Measurements from ENCODE around the gene NUDC. TPM values are rescaled to one million over a fixed set of nuclear protein-coding genes. Genes with fewer than 3 reads are reported as not detected.
A peak's percentile ranks its signal among the peaks of the same experiment; 100 is the strongest.

Gene NUDC
- total and polyA plus RNA-seq, 2 of the 13 experiments (the other 11 are each of a cell fraction or from before 2014, with no cell fraction given): 34.7 to 104 TPM

GRCh38 chr1:26913754-26914619 is 7.6 kb upstream of the NUDC start, which contains the start of gene NR0B2 (continued):
- TF ChIP-seq ZSCAN5A (CRISPR knock-in tag; IDR thresholded peaks at IDR 0.05; ENCODE audit: borderline replicate concordance) (no peak; the same call in 1 of the 2 replicates), ZNF776 (CRISPR knock-in tag; IDR thresholded peaks at IDR 0.05) (peak; percentile 86; the same call in 1 of the 2 replicates), CBX5 (CRISPR knock-in tag; IDR thresholded peaks at IDR 0.05; ENCODE audit: borderline replicate concordance) (peak; percentile 97), FOXK2 (IDR thresholded peaks at IDR 0.05) (peak; percentile 98), SMAD1 (CRISPR knock-in tag; IDR thresholded peaks at IDR 0.05; ENCODE audit: borderline replicate concordance, low read depth) (0 out of 2 replicates have a peak, but pooled peaks have one; percentile 15), ZBTB39 (CRISPR knock-in tag; IDR thresholded peaks at IDR 0.05) (peak; percentile 83), BRD4 (CRISPR knock-in tag; IDR thresholded peaks at IDR 0.05) (peak; percentile 79; the same call in 1 of the 2 replicates), ZBTB2 (CRISPR knock-in tag; IDR thresholded peaks at IDR 0.05; ENCODE audit: low read depth) (0 out of 2 replicates have a peak, but pooled peaks have one; percentile 44), SRSF1 (optimal IDR thresholded peaks at IDR 0.05; ENCODE audit: low read depth, low read length) (peak; percentile 93), ZNF646 (CRISPR knock-in tag; IDR thresholded peaks at IDR 0.05) (peak; percentile 52), YY1 (IDR thresholded peaks at IDR 0.05; ENCODE audit: insufficient read depth, insufficient replicate concordance, low read depth, low read length) (peak; percentile 69), ZFP36L1 (CRISPR knock-in tag; IDR thresholded peaks at IDR 0.05) (peak; percentile 43), ZNF460 (CRISPR knock-in tag; IDR thresholded peaks at IDR 0.05; ENCODE audit: borderline replicate concordance) (peak; percentile 34; the same call in 1 of the 2 replicates), ZNF746 (CRISPR knock-in tag; IDR thresholded peaks at IDR 0.05) (peak; percentile 96), RFXAP (CRISPR knock-in tag; IDR thresholded peaks at IDR 0.05; ENCODE audit: borderline replicate concordance) (peak; percentile 98)

Measured in HepG2 (cell line).